Measurements from ENCODE around the gene PLPPR3. TPM values are rescaled to one million over a fixed set of nuclear protein-coding genes. Genes with fewer than 3 reads are reported as not detected.

The PLPPR3 gene
- total RNA-seq, 2 donors from 2014 or later, result 110 to 111 TPM

DNA sequence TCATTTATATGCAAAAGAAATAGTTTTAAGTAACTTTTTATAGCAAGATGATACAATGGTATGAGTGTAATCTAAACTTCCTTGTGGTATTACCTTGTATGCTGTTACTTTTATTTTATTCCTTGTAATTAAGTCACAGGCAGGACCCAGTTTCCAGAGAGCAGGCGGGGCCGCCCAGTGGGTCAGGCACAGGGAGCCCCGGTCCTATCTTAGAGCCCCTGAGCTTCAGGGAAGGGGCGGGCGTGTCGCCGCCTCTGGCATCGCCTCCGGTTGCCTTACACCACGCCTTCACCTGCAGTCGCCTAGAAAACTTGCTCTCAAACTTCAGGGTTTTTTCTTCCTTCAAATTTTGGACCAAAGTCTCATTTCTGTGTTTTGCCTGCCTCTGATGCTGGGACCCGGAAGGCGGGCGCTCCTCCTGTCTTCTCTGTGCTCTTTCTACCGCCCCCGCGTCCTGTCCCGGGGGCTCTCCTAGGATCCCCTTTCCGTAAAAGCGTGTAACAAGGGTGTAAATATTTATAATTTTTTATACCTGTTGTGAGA lies 10.2 kb downstream of the PLPPR3 start:
- H3K36me3 Mint-ChIP-seq (ENCODE audit: low read depth), result peaks cover 61% of the 10 kb centered on the region

DNA sequence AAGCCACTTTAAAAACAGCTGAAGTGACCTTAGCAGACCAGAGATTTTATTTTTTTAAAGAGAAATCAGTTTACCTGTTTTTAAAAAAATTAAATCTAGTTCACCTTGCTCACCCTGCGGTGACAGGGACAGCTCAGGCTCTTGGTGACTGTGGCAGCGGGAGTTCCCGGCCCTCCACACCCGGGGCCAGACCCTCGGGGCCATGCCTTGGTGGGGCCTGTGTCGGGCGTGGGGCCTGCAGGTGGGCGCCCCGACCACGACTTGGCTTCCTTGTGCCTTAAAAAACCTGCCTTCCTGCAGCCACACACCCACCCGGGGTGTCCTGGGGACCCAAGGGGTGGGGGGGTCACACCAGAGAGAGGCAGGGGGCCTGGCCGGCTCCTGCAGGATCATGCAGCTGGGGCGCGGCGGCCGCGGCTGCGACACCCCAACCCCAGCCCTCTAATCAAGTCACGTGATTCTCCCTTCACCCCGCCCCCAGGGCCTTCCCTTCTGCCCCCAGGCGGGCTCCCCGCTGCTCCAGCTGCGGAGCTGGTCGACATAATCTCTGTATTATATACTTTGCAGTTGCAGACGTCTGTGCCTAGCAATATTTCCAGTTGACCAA lies 10.8 kb downstream of the PLPPR3 start:
- H3K4me1 Mint-ChIP-seq, result no peaks in the 10 kb centered on the region
- H3K27ac ChIP-seq (ENCODE audit: low read depth, low read length), result no peak overlapping the region
- H3K4me3 Mint-ChIP-seq, result no peak overlapping the region
- no peaks in the 10 kb centered on the region for H3K4me1 ChIP-seq (ENCODE audit: control insufficient read depth, insufficient read depth, low read length)
- H3K27me3 ChIP-seq (ENCODE audit: control insufficient read depth, insufficient read depth, low read length, poor library complexity, severe bottlenecking), result no peaks in the 10 kb centered on the region
- H3K36me3 Mint-ChIP-seq (ENCODE audit: low read depth), result peaks cover 59% of the 10 kb centered on the region
- H3K9ac ChIP-seq (ENCODE audit: extremely low read depth, low read length, poor library complexity, severe bottlenecking), result no peak overlapping the region
- H3K27me3 Mint-ChIP-seq (ENCODE audit: insufficient read depth), result no peaks in the 10 kb centered on the region
- DNase-seq, result peak; percentile 63
- H3K9me3 Mint-ChIP-seq, result no peaks in the 10 kb centered on the region
- peaks cover 61% of the 10 kb centered on the region for H3K36me3 ChIP-seq (ENCODE audit: control insufficient read depth, insufficient read depth, low read length)
- H3K27ac Mint-ChIP-seq, result no peak overlapping the region
- no peaks in the 10 kb centered on the region for H3K9me3 ChIP-seq (ENCODE audit: control insufficient read depth, low read length)
- TF ChIP-seq, protein P1, sequence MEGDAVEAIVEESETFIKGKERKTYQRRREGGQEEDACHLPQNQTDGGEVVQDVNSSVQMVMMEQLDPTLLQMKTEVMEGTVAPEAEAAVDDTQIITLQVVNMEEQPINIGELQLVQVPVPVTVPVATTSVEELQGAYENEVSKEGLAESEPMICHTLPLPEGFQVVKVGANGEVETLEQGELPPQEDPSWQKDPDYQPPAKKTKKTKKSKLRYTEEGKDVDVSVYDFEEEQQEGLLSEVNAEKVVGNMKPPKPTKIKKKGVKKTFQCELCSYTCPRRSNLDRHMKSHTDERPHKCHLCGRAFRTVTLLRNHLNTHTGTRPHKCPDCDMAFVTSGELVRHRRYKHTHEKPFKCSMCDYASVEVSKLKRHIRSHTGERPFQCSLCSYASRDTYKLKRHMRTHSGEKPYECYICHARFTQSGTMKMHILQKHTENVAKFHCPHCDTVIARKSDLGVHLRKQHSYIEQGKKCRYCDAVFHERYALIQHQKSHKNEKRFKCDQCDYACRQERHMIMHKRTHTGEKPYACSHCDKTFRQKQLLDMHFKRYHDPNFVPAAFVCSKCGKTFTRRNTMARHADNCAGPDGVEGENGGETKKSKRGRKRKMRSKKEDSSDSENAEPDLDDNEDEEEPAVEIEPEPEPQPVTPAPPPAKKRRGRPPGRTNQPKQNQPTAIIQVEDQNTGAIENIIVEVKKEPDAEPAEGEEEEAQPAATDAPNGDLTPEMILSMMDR (conservative IDR thresholded peaks at IDR 0.05), result no peak
- WGBS, 2 experiments (ENCODE audit: insufficient coverage in 1 of 2, insufficient read length in 1 of 2), result 95 to 98% methylated on average over 5 to 25 of the region's 25 CpGs
- no peak overlapping the region for H3K4me3 ChIP-seq (ENCODE audit: low read length)

More for the DNA sequence above, 10.2 kb downstream of the PLPPR3 start:
- no peaks in the 10 kb centered on the region for H3K9me3 ChIP-seq (ENCODE audit: control insufficient read depth, low read length)
- DNase-seq, result peak; percentile 56
- 95 to 98% methylated on average over 11 to 20 of the region's 20 CpGs for WGBS, 2 experiments (ENCODE audit: insufficient coverage in 1 of 2, insufficient read length in 1 of 2)
- no peaks in the 10 kb centered on the region for H3K9me3 Mint-ChIP-seq
- no peak overlapping the region for H3K27ac ChIP-seq (ENCODE audit: low read depth, low read length)
- H3K4me1 Mint-ChIP-seq, result no peaks in the 10 kb centered on the region
- H3K27me3 Mint-ChIP-seq (ENCODE audit: insufficient read depth), result no peaks in the 10 kb centered on the region
- no peaks in the 10 kb centered on the region for H3K4me1 ChIP-seq (ENCODE audit: control insufficient read depth, insufficient read depth, low read length)
- peaks cover 57% of the 10 kb centered on the region for H3K36me3 ChIP-seq (ENCODE audit: control insufficient read depth, insufficient read depth, low read length)
- H3K9ac ChIP-seq (ENCODE audit: extremely low read depth, low read length, poor library complexity, severe bottlenecking), result no peak overlapping the region
- no peak overlapping the region for H3K27ac Mint-ChIP-seq
- TF ChIP-seq, protein P1 (conservative IDR thresholded peaks at IDR 0.05), result no peak
- H3K4me3 Mint-ChIP-seq, result no peak overlapping the region
- H3K4me3 ChIP-seq (ENCODE audit: low read length), result no peak overlapping the region
- H3K27me3 ChIP-seq (ENCODE audit: control insufficient read depth, insufficient read depth, low read length, poor library complexity, severe bottlenecking), result no peaks in the 10 kb centered on the region

DNA sequence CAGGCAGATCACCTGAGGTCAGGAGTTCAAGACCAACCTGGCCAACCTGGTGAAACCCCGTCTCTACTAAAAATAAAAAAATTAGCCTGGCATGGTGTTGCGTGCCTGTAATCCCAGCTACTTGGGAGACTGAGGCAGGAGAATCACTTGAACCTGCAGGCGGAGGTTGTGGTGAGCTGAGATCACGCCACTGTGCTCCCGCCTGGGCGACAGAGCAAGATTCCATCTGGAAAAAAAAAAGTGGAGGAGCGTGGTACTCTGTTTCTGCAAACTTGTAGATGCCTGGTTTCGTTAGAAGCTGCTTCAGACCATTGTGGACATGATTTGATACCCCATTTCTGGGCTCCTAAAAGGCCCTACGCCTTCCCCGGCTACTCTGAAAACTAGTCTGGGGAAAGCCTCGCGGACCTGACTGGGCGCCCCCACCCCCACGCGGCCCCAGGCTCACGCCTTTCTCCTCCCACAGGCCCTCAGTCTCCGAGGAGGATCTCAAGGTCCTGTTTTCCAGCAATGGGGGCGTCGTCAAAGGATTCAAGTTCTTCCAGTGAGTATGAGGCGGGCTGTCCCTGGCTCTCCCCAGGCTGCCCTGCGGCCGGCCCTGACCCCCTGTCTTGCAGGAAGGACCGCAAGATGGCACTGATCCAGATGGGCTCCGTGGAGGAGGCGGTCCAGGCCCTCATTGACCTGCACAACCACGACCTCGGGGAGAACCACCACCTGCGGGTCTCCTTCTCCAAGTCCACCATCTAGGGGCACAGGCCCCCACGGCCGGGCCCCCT lies 11.5 kb downstream of the PLPPR3 start:
- H3K4me1 Mint-ChIP-seq, result no peaks in the 10 kb centered on the region
- Histone ChIP-seq H3K27me3 (ENCODE audit: control insufficient read depth, insufficient read depth, low read length, poor library complexity, severe bottlenecking) (no peaks in the 10 kb centered on the region), H3K27ac (ENCODE audit: low read depth, low read length) (peak overlapping the region; percentile 53), H3K9ac (ENCODE audit: extremely low read depth, low read length, poor library complexity, severe bottlenecking) (no peak overlapping the region), H3K4me3 (ENCODE audit: low read length) (no peak overlapping the region), H3K4me1 (ENCODE audit: control insufficient read depth, insufficient read depth, low read length) (no peaks in the 10 kb centered on the region), H3K36me3 (ENCODE audit: control insufficient read depth, insufficient read depth, low read length) (peaks cover 64% of the 10 kb centered on the region), H3K9me3 (ENCODE audit: control insufficient read depth, low read length) (no peaks in the 10 kb centered on the region)
- whole genome bisulfite sequencing, 2 experiments (ENCODE audit: insufficient coverage in 1 of 2, insufficient read length in 1 of 2), result 95% methylated on average over 29 to 30 of the region's 30 CpGs
- H3K27me3 Mint-ChIP-seq (ENCODE audit: insufficient read depth), result no peaks in the 10 kb centered on the region
- TF ChIP-seq, protein P1 (conservative IDR thresholded peaks at IDR 0.05), result no peak
- peak; percentile 66 for DNase-seq
- H3K4me3 Mint-ChIP-seq, result no peak overlapping the region
- peak overlapping the region; percentile 30 for H3K27ac Mint-ChIP-seq
- H3K36me3 Mint-ChIP-seq (ENCODE audit: low read depth), result peaks cover 59% of the 10 kb centered on the region
- H3K9me3 Mint-ChIP-seq, result no peaks in the 10 kb centered on the region
